Neural cell (in vitro differentiated cells): ENCODE results near the gene AHCYL1. TPM values are rescaled to one million over a fixed set of nuclear protein-coding genes. Genes with fewer than 3 reads are reported as not detected.

Experiments
- H2AFZ ChIP-seq: fragments of 200-600, 300-800 bp; sonication (generic), shearing (Covaris generic); 2 replicates; pipeline ENCODE4 v1.6.0; 2014; ENCODE audit warnings: low read depth, mild to moderate bottlenecking, antibody characterized with exemption, low read length, moderate library complexity
- H3F3A ChIP-seq: fragments of 200-600 bp; shearing (Covaris generic); 2 replicates; pipeline ENCODE4 v1.6.1; 2016; ENCODE audit warnings: mild to moderate bottlenecking, moderate library complexity, mixed read lengths, antibody characterized with exemption, low read length; ENCODE audit not compliant: insufficient read depth, poor library complexity, severe bottlenecking
- H3K27ac ChIP-seq: fragments of 200-600, 300-800 bp; sonication (generic), shearing (Covaris generic); 2 replicates; pipeline ENCODE4 v1.5.1; 2014; ENCODE audit warnings: mild to moderate bottlenecking, low read length, moderate library complexity
- H3K27me3 ChIP-seq: fragments of 300-800, 200-600 bp; sonication (generic), shearing (Covaris generic); 2 replicates; pipeline ENCODE4 v1.6.0; 2014; ENCODE audit warnings: mild to moderate bottlenecking, low read depth, low read length, moderate library complexity; ENCODE audit not compliant: insufficient read depth
- H3K36me3 ChIP-seq: fragments of 300-800, 200-600 bp; sonication (generic), shearing (Covaris generic); 2 replicates; pipeline ENCODE4 v1.5.1; 2014; ENCODE audit warnings: mild to moderate bottlenecking, antibody characterized with exemption, low read length, moderate library complexity; ENCODE audit not compliant: insufficient read depth
- H3K4me2 ChIP-seq: fragments of 300-800, 200-600 bp; sonication (generic), shearing (Covaris generic); 2 replicates; pipeline ENCODE4 v1.6.0; 2014; ENCODE audit warnings: mild to moderate bottlenecking, low read length
- H3K4me3 ChIP-seq: fragments of 300-800, 200-600 bp; sonication (generic), shearing (Covaris generic); 2 replicates; pipeline ENCODE4 v1.5.1; 2014; ENCODE audit warnings: mild to moderate bottlenecking, low read length, moderate library complexity
- H3K79me2 ChIP-seq: fragments of 200-600 bp; shearing (Covaris generic); replicated peaks from 2 replicates; pipeline ENCODE4 v1.6.0; 2014; ENCODE audit warnings: mild to moderate bottlenecking, low read length, moderate library complexity; ENCODE audit not compliant: insufficient read depth
- H3K9ac ChIP-seq: fragments of 300-800, 200-600 bp; sonication (generic), shearing (Covaris generic); 2 replicates; pipeline ENCODE4 v1.6.1; 2016; ENCODE audit warnings: mild to moderate bottlenecking, low read length, mixed read lengths
- H3K9me2 ChIP-seq: fragments of 200-600 bp; shearing (Covaris generic); 2 replicates; pipeline ENCODE4 v1.6.1; 2016; ENCODE audit warnings: mild to moderate bottlenecking, low read length, mixed read lengths; ENCODE audit not compliant: insufficient read depth
- H3K9me3 ChIP-seq: fragments of 200-600, 300-800 bp; sonication (generic), shearing (Covaris generic); 2 replicates; pipeline ENCODE4 v1.6.1; 2016; ENCODE audit warnings: mild to moderate bottlenecking, mixed run types, low read length, moderate library complexity, mixed read lengths
- H4K20me1 ChIP-seq: fragments of 200-600 bp; shearing (Covaris generic); 2 replicates; pipeline ENCODE4 v1.6.1; 2016; ENCODE audit warnings: mild to moderate bottlenecking, mixed run types; ENCODE audit not compliant: insufficient read depth
- CTCF ChIP-seq: fragments of 450-650 bp; IDR thresholded peaks from 2 replicates; pipeline ENCODE4 v1.5.1; 2014; ENCODE audit warnings: antibody characterized with exemption, mild to moderate bottlenecking, moderate library complexity; ENCODE audit not compliant: poor library complexity, severe bottlenecking
- EP300 ChIP-seq: fragments of 450-650 bp; conservative IDR thresholded peaks from 2 replicates; pipeline ENCODE4 v1.6.1; 2014; ENCODE audit warnings: antibody characterized with exemption, mild to moderate bottlenecking, moderate library complexity; ENCODE audit not compliant: poor library complexity, severe bottlenecking
- EZH2 ChIP-seq: fragments of 200-600, 300-800 bp; shearing (Covaris generic), sonication (generic); IDR thresholded peaks from 2 replicates; pipeline ENCODE4 v1.6.1; 2014; ENCODE audit warnings: antibody characterized with exemption, low read length, borderline replicate concordance, mild to moderate bottlenecking; ENCODE audit not compliant: insufficient read depth, poor library complexity, severe bottlenecking
- MXI1 ChIP-seq: fragments of 450-650 bp; conservative IDR thresholded peaks from 2 replicates; pipeline ENCODE4 v1.6.1; 2014; ENCODE audit warnings: antibody characterized with exemption, mild to moderate bottlenecking; ENCODE audit not compliant: poor library complexity, severe bottlenecking
- POLR2AphosphoS5 ChIP-seq: IDR thresholded peaks from 2 replicates; pipeline ENCODE4 v1.6.1; 2012
- RAD21 ChIP-seq: fragments of 450-650 bp; conservative IDR thresholded peaks from 2 replicates; pipeline ENCODE4 v1.6.1; 2014; ENCODE audit warnings: antibody characterized with exemption, mild to moderate bottlenecking, moderate library complexity
- SMC3 ChIP-seq: fragments of 450-650 bp; conservative IDR thresholded peaks from 2 replicates; pipeline ENCODE4 v1.6.1; 2014; ENCODE audit warnings: antibody characterized with exemption, mild to moderate bottlenecking, moderate library complexity; ENCODE audit not compliant: poor library complexity
- TAF1 ChIP-seq: IDR thresholded peaks from 2 replicates; pipeline ENCODE4 v1.6.1; 2012; ENCODE audit warnings: low read depth
- polyA plus RNA-seq: library from polyadenylated mRNA; depleted of rRNA; stranded (reverse); fragments of >200 nt; gene quantifications from 2 replicates; pipeline ENCODE4 v1.2.3, GENCODE V29; 2014
- TF ChIP-seq, protein P1 (sequence below): IDR thresholded peaks from 2 replicates; pipeline ENCODE4 v1.6.1; 2012; ENCODE audit warnings: borderline replicate concordance

The AHCYL1 gene
- polyA plus RNA-seq, 1 donor from 2014 or later: 48.7 TPM

- H3F3A ChIP-seq: no peaks in the 10 kb centered on the region
- H3K27me3 ChIP-seq: no peaks in the 10 kb centered on the region
- peaks cover 10% of the 10 kb centered on the region for H3K36me3 ChIP-seq
- no peaks in the 10 kb centered on the region for H4K20me1 ChIP-seq
- H3K4me3 ChIP-seq: no peak overlapping the region
- H3K4me2 ChIP-seq: no peak overlapping the region
- no peaks in the 10 kb centered on the region for H3K9me2 ChIP-seq
- no peak for TF ChIP-seq CTCF
- TF ChIP-seq, protein P1, sequence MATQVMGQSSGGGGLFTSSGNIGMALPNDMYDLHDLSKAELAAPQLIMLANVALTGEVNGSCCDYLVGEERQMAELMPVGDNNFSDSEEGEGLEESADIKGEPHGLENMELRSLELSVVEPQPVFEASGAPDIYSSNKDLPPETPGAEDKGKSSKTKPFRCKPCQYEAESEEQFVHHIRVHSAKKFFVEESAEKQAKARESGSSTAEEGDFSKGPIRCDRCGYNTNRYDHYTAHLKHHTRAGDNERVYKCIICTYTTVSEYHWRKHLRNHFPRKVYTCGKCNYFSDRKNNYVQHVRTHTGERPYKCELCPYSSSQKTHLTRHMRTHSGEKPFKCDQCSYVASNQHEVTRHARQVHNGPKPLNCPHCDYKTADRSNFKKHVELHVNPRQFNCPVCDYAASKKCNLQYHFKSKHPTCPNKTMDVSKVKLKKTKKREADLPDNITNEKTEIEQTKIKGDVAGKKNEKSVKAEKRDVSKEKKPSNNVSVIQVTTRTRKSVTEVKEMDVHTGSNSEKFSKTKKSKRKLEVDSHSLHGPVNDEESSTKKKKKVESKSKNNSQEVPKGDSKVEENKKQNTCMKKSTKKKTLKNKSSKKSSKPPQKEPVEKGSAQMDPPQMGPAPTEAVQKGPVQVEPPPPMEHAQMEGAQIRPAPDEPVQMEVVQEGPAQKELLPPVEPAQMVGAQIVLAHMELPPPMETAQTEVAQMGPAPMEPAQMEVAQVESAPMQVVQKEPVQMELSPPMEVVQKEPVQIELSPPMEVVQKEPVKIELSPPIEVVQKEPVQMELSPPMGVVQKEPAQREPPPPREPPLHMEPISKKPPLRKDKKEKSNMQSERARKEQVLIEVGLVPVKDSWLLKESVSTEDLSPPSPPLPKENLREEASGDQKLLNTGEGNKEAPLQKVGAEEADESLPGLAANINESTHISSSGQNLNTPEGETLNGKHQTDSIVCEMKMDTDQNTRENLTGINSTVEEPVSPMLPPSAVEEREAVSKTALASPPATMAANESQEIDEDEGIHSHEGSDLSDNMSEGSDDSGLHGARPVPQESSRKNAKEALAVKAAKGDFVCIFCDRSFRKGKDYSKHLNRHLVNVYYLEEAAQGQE: no peak
- TF ChIP-seq EZH2: no peak
- TF ChIP-seq RAD21: no peak
- TF ChIP-seq SMC3: no peak
- no peak for TF ChIP-seq TAF1
- no peak for TF ChIP-seq POLR2AphosphoS5
- no peaks in the 10 kb centered on the region for H3K79me2 ChIP-seq
- no peak overlapping the region for H3K27ac ChIP-seq
- no peak overlapping the region for H3K9ac ChIP-seq
- no peaks in the 10 kb centered on the region for H3K9me3 ChIP-seq
- no peak overlapping the region for H2AFZ ChIP-seq
These were observed 65.4 kb downstream of the AHCYL1 start for GRCh38 chr1:110049801-110050601.

DNA sequence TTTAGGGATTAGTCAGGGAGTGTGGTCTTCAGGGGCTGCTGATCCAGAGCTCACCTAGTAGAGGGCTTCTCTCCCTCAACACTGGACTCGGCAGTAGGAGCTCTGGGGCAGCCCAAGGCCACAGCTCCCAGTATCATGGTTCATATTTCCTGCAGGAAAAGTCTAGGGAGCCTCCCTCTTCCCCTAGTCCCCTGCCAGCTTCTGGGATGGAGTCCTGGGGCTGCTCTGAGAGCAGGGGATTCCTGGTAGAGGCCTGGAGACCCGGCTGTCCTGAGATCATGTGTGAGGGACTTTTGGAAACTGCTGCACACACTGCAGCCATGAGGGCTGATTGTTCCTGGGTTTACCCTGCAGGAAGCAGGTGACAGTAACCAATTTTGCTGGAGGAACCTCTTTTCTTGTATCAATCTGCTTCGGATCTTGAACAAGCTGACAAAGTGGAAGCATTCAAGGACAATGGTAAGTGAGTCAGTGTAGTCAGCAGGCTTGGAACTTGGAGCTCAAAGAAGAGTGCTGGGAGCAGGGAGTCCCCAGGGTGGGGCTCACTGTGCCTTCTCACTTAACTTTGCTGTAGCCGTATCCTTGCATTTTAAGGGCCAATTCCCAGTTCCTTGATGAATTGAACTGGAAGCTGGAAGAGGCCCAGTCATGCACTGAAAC lies 66.2 kb downstream of the AHCYL1 start:
- no peaks in the 10 kb centered on the region for H3K79me2 ChIP-seq
- H3K27me3 ChIP-seq: no peaks in the 10 kb centered on the region
- H2AFZ ChIP-seq: no peak overlapping the region
- H3K36me3 ChIP-seq: peaks cover 5% of the 10 kb centered on the region
- no peak overlapping the region for H3K27ac ChIP-seq
- no peak for TF ChIP-seq RAD21
- no peak for TF ChIP-seq MXI1
- TF ChIP-seq EP300: no peak
- TF ChIP-seq, protein P1: no peak
- TF ChIP-seq EZH2: no peak
- TF ChIP-seq CTCF: no peak
- TF ChIP-seq POLR2AphosphoS5: no peak
- TF ChIP-seq SMC3: no peak
- no peak for TF ChIP-seq TAF1
- no peak overlapping the region for H3K9ac ChIP-seq
- no peaks in the 10 kb centered on the region for H3K9me2 ChIP-seq
- no peaks in the 10 kb centered on the region for H4K20me1 ChIP-seq
- H3K4me2 ChIP-seq: no peak overlapping the region
- no peaks in the 10 kb centered on the region for H3K9me3 ChIP-seq
- H3K4me3 ChIP-seq: no peak overlapping the region
- H3F3A ChIP-seq: no peaks in the 10 kb centered on the region
